Activated CD8-positive, alpha-beta memory T cell treated with anti-CD3 and anti-CD28 coated beads, Interleukin-2, amount 50 U/mL, for 48 hours (primary cell): ENCODE data around the gene IQGAP3.
"Not testable (repeated sequence)": the region's sequence is repeated elsewhere in the genome, so short reads cannot be mapped to it uniquely, and the experiment has no call there.

Source experiments
- DNase-seq: peaks from one replicate; pipeline ENCODE4 v3.0.0-alpha.2; 2020

The IQGAP3 gene, protein sequence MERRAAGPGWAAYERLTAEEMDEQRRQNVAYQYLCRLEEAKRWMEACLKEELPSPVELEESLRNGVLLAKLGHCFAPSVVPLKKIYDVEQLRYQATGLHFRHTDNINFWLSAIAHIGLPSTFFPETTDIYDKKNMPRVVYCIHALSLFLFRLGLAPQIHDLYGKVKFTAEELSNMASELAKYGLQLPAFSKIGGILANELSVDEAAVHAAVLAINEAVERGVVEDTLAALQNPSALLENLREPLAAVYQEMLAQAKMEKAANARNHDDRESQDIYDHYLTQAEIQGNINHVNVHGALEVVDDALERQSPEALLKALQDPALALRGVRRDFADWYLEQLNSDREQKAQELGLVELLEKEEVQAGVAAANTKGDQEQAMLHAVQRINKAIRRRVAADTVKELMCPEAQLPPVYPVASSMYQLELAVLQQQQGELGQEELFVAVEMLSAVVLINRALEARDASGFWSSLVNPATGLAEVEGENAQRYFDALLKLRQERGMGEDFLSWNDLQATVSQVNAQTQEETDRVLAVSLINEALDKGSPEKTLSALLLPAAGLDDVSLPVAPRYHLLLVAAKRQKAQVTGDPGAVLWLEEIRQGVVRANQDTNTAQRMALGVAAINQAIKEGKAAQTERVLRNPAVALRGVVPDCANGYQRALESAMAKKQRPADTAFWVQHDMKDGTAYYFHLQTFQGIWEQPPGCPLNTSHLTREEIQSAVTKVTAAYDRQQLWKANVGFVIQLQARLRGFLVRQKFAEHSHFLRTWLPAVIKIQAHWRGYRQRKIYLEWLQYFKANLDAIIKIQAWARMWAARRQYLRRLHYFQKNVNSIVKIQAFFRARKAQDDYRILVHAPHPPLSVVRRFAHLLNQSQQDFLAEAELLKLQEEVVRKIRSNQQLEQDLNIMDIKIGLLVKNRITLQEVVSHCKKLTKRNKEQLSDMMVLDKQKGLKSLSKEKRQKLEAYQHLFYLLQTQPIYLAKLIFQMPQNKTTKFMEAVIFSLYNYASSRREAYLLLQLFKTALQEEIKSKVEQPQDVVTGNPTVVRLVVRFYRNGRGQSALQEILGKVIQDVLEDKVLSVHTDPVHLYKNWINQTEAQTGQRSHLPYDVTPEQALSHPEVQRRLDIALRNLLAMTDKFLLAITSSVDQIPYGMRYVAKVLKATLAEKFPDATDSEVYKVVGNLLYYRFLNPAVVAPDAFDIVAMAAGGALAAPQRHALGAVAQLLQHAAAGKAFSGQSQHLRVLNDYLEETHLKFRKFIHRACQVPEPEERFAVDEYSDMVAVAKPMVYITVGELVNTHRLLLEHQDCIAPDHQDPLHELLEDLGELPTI (N-terminal part only)

DNA sequence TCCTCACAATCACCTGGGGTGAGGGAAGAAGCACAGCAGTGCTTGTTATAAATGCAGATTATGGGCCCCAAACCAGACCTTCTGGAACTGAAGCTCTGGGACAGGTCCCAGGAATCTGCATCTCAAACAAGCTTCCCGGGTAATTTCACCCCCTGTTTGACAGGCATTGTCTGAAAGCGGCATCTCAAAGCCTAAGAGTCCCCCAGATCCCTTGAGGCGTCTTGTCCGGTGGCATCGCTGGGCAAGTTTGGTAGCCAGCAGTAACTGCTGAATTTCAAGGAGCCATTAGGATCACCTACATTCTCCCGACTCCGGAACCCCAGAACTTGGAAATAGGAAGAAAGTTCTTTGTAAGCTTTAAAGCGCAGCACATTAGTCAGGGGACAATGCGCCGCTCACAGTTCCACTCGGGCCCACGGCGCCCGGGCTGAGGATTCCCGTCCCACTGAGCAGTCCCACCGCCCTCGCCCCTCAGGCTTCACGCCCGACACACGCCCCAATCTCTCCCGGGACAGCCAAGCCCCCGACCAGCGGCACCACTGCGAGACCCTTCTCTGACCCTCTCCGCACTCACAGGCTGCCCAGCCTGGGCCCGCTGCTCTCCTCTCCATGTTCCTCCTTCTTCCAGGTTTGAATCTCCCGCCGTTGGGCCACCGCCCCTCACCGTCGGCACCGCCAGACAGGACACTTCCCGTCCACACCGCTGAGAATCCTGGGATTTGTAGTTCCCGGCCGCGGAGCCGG lies at the start of gene IQGAP3:
Gene IQGAP3 (minus strand): TSS at position 647 of the 744 bp plus-strand sequence. CDS start 36 bp downstream, at position 611.
- DNase-seq, result peak; percentile 86

DNA sequence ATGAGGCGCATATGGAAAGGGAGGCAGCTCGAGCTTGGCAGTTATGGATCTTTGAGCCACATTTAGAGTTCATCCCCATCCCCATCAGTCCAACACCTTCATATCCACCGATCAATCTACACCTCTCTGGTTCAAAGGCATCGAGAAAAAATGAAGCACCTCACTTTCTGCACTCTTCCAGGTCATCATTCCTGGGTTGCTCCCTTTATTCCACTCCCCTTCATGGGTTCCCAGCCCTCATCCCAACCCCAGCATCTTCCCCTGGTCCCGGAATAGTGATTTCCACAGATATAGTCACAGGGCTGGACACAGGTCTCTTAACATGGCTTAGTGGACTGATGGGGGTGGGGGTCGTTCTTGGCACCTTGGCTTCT lies 47.2 kb upstream of the IQGAP3 start:
- DNase-seq, result no peak

DNA sequence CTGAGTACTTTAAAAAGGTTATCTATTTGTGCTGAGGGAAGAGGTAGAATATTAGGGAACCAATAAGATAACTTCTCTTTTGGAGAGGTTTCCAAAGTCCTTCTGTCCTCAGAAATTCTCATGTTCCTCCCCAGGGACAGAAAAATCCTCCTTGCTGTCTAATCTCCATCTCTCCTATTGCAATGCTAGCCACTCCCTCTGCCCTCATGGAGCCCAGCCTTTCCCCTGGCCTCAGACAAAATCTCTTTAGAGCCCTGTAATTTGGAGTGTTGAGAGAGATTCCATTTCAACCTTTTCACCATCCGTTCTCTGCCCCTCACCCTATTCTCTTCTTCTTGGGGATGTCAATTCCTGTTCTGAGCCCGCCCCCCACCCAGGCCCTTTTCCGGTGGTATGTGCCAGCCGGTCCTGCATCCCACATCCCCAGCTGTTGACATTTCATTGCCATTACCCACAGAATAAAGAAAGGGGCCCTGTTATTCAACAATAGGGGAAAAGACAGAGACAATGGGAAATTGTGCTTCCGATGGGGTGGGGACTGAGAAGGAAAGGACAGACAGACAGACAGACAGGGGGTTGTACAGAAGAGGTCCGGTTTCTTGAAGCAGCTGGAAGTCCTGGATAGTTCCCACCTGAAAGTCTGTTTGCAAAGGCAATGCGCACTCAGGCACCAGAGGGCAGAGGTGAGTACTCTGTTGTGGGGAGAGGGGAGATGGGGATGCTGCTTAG lies 46.7 kb upstream of the IQGAP3 start, which contains the start of gene HAPLN2:
Gene HAPLN2 (plus strand): TSS at position 563 of the 729 bp plus-strand sequence. CDS start 4,076 bp downstream, outside the sequence.
- no peak for DNase-seq

DNA sequence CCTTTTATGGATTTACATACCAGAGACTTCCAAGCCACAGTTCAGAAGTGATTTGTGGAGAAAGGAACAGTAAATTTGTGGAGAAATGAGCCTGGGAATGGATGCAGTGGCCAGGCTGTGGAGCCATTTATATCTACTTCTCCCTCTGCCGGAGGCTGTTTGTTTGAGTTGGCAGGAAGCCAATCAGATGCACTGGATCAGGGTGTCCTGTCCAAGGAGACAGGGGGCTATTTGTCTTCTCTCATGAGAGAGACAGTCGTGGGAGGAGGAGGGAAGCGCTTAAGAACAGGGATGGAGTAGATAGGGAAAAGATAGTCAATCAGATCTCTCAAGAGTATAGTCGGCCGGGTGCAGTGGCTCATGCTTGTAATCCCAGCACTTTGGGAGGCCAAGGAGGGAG lies 44.1 kb upstream of the IQGAP3 start:
- DNase-seq, result no peak

DNA sequence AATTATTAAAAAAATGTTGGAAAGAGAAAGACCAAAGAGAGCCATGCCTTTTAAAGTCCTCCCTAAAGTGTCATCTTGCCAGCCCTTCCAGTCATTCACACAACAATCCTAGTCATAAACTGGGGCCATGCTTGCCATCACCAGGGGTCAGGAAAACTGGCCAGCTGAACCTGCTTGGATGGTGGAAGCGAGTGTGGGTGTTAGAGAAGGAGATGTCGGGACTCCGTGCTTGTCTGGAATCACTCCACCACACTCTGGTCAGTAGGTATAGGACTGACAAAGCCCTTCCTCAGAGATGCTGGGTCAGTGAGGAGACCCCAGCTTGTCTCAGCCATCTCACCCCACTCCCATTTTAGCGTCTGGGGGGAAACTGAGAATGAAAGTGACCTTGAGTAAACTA lies 43.6 kb upstream of the IQGAP3 start:
- no peak for DNase-seq

DNA sequence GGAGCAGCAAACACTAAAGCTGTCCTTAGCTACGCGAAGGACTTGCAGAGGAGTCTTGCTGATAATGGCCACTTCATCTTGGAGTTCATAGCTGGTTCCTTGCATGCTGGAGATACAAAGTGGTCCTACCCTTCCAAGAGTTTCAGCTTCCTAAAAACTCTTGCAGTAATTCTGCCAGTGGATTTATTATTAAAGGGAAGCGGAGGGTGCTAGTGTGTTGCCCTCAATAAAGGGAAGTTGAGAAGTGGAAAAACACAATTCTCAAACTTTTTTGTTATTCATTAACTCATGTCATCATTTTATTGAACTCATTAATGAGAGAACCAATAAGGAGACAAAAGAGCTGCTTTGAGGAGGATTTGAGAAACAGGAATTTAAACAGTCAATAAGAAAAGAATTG lies 40.3 kb upstream of the IQGAP3 start:
- DNase-seq, result no peak

DNA sequence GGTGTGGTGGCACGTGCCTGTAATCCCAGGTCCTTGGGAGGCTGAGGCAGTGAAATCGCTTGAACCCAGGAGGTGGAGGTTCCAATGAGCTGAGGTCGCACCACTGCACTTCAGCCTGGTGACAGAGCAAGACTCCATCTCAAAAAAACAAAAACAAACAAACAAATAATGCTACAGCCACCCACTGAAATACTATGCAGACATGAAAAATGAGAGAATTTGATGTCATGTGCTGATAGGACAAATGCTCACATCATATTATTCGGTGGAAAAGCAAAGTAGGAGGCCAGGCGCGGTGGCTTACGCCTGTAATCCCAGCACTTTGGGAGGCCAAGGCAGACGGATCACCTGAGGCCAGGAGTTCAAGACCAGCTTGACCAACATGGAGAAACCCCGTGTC lies 37.7 kb upstream of the IQGAP3 start:
- DNase-seq, result not testable (repeated sequence)

DNA sequence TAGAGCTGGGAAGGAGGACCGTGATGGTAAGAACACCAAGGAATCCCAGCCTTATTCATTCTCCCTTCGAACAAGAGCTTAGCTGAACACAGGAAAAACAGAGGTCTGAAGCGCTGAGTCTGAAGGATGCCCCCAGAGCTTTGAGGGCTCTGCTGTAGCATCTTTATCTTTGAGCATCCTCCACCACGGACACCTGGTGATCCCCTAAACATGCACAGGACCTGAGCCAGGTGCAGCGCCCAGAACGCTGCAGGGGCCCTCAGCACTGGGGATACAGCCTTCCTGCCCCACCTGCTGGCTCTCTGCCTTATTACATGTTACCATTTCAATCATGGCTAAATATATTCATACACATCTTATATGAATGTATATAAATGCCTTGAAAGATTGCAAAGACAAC lies 36.6 kb upstream of the IQGAP3 start:
- DNase-seq, result peak; percentile 72

DNA sequence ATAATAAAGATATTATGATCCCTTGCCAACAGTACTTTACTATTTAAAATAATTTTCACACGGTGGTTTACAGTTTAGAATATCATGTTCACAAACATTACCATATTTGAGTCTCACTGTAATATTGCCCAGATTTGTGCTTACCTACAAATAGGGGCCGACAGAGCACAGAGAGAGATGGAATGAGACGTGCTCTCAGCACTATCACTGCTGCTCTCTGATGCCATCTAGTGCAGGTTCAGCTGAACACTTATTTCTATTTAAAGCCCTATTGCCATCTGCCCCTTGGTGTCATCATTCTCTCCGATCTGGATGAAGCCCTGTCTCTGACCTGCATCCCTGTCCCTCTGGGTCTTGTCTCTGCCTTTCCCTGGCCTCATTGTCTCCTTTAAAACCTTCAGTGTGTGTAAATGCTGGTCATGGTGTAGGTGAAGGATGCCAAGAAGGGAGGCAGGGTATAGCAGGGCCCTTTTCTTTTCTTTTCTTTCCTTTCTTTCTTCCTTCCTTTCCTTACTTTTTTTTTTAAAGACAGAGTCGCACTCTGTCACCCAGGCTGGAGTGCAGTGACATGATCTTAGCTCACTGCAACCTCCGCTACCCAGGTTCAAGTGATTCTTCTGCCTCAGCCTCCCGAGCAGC lies 35.8 kb upstream of the IQGAP3 start:
- no peak for DNase-seq

DNA sequence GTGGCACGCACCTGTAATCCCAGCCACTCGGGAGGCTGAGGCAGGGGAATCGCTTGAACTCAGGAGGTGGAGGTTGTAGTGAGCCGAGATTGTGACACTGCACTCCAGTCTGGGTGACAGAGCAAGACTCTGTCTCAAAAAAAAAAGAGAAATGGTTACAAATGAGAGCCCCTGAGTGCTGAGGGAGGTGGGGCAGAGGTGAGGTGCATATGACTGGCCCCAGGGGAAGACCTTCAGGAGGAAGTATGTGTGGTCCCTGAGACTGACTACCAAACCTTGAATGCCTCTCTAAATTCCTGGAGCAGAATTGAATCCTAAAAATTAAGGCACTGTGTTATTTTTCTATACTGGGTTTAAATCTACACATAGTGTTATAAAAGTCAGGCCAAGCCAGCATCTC lies 35.0 kb upstream of the IQGAP3 start:
- not testable (repeated sequence) for DNase-seq

DNA sequence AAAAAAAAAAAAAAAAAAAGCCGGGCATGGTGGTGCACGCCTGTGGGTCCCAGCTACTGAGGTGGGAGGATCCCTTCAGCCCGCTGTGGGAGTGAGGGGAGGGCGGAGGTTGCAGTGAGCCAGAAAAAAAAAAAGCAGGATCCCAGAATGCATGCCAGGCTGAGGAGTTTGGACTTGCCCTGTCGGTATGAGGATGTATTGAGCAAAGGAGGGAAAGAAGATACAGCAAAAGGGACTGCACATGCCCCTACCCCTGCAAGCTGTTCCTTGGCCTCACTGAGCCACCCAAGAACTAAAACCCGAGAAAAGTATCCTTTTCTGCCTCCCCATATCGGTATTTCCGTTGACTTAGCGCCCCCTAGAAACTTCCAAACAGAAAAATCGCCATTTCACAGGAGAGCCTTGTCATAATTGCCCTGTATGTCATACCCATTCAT lies 30.2 kb upstream of the IQGAP3 start:
- DNase-seq, result no peak

DNA sequence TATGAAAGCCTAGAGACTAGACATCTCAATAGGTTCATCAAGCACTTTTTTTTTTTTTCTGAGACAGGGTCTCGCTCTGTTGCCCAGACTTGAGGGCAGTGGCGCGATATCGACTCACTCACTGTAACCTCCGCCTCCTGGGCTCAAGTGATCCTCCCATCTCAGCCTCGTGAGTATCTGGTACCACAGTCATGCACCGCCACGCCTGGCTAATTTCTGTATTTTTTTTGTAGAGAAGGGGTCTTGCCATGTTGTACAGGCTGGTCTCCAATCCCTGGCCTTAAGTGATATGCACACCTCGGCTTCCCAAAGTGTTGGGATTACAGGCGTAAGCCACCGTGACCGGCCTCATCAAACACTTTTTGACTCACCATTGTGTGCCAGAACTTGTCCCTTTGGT lies 29.5 kb upstream of the IQGAP3 start:
- DNase-seq, result no peak

DNA sequence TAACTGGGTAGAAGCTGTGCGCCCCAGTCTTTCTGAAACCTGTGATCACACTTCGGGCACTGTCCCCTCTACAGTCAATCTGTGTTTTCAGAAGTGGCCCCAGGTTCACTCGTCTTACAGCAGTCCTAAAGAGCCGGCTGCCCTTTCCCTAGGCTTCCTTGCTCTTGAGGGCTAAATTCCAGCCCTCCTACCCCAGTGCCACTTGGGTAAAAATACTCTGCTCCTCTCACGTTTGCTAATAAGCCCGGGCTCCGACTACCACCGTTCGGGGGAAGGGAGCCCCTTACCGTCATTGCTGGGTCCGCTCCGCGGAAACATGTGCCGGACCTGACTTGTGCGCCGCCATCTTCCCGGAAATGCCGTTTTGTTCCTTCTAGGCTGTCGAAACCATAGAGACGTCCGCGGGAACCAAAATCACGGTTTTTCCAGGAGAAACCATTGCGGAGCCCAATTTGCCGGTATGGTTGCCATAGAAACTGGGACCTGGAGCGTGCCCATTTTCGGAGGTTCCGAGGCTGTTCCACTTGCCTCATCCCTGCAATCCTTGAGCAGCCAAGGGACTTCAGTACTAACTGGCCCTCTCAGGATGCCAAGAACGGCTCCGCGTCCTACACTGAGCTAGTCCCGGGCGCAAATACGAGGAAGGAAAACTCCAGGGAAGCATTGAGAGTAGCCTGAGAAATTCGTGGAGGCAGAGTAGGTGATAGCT lies 28.9 kb upstream of the IQGAP3 start, which contains the start of gene GPATCH4:
Gene GPATCH4 (minus strand): TSS at position 358 of the 709 bp plus-strand sequence.
- peak; percentile 87 for DNase-seq

DNA sequence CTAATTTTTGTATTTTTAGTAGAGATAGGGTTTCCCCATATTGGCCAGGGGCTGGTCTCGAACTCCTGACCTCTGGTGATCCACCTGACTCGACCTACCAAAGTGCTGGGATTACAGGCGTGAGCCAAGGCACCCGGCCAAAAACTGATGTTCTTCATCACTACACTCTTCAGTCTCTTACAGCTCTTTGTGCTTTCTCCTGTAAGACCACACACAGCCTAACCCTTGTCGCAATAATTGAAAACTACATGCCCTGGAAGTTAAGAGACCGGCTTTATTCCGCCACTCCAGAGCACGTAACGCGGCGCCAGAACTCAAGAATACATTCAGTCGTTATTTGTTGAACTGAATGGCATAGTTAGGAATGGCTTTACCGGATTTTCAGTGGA lies 28.4 kb upstream of the IQGAP3 start:
- no peak for DNase-seq

DNA sequence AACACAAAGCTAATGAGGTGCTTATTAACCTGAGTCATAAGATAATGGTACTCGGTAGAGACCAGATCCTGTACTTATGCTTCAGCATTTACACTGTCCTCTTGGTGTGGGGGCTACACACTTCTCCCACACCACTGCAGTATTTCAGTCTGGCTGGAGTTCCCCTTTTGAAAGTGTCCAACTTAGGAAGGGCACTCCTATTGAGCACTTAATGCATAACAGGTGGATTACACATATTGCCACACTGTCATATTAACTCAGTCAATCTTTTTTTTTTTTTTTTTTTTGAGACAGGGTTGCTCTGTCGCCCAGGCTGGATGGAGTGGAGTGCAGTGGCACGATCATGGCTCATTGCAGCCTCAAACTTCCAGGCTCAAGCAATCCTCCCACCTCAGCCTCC lies 27.4 kb upstream of the IQGAP3 start:
- no peak for DNase-seq

DNA sequence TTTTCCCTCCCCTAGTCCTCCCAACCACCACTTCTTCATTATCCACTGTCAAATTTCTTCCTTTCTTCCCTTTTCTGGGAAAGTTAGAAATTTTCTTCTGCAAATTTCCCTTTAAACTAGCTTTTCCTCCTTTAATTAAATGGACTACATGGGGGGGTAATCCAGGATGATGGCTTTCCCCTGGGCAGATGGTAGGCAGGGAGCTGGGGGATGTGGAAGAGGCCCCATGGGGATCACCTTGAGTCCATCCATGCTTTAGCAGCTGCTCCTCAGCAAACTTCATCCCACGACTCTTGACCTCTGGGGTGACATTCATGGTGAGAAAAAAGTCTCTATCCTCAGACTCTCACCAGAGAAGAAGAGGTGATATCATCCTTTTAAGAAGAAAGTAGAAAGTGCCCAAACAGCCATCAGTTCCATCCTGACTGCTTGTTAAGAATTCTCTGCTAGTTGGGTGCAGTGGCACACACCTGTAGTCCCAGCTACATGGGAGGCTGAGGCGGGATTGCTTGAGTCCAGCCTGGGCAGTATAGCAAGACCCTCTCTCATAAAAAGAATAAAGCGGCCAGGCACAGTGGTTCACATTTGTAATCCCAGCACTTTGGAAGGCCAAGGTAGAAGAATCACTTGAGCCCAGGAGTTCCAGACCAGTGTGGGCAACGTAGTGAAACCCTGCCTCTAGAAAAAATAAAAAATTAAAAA lies 26.5 kb upstream of the IQGAP3 start:
- DNase-seq, result no peak

DNA sequence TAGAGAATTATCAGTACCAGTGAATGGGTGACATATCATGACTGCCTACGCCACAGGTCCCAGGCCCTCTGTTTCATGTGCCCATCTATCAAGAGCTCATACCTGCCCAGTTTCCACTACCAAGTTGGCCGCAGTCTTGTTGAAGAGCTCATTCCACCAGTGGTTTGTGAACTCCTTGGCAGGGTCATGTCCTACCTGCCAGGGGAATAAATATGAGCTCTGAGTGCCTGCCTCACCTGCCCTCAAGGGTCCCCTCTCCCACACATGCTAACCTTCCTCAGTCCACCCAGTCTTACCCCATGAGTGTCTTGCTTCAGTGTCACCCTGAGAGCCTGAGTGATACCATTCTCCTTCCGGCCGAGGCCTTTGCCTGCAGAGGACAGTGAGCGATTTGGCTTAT lies 25.8 kb upstream of the IQGAP3 start:
- DNase-seq, result no peak

DNA sequence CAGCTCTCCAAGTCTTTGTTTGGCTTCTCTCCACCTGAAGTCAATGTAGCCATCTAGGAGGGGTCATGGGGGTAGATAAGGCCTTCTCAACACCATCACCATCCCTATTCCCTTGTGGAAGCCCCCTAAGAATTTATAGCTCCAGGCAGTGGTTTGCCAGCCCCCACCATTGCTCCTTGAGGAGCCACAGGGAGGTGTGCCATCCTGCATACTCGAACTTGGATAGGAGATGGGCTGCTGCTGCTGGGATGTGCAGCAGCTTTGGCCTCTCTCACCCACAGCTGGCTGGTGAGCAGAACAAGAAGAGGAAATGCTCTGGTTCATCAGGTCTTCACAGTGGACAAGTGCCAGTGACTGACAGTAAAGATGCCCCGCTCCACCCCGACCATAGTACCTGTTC lies 24.1 kb upstream of the IQGAP3 start:
- no peak for DNase-seq

DNA sequence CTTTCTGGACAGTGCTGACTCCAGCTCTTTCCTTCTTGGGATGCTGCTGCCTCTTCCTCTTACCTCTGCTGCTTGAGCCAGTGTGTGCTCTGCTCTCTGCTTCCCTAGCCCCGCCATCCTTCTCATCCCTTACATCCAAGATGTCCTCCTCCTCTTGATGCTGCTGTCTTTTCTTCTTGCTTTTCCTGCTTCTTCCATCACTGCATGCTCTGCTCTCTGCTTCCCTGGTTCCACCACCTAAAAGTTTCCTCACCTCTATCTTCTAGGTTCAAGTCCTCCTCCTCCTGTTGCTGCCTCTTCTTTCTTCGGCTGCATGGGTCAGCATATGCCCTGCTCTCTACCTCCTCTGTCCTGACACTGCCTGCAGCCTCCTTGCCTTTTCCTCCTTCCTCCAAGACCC lies 22.7 kb upstream of the IQGAP3 start:
- DNase-seq, result no peak

DNA sequence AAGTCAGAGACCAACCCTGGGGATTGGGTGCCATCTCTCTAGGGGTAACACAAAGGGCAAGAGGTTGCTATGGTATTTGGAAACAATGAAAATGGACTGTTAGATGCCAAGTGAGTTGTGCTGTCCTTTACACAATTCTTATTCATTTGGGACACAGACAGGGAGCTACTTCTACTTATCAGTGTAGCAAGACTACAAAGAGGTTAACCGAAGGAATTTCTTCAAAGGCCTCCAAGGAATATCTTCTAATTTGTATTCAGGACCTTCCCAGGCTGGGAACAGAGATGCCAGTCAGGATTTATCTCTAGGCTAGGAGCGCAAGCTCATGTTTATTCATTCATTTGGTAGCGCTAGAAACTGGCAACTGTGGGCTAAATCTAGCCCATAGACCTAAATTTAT lies 21.8 kb upstream of the IQGAP3 start:
- no peak for DNase-seq
